ENCODE results near the gene SMAD5.

The SMAD5 gene

DNA sequence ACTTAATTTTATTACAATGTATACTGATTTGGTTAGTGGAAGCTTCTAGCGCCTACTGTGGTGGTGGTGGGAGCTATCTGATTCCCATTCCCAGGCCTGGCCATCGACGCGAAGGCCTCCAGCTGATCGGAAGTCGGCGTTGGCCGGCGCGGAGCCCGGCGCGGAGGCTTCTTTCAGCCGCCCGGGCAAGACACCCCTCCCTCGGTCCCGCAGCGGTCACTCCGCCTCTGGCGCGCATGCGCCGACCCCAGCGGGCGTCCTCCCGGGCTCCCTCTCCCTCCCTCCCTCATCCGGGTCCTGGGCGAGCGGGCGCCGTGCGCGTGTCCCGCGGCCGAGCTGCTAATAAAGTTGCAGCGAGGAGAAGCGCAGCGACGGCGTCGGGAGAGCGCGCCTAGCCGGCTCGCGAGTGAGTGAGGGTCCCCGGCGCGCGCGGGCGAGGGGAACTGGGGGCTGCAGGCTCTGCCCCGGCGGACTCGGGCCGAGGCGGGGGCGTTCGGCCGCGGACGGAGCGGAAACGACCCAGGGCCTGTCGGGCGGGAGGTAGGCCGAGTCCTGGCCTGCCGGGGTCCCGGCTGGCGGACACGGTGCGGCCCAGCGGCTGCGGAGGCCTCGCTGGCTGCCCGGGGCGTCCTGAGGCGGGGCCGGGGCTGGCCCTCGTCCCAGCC lies at the start of gene SMAD5:
TSS of gene SMAD5 (plus strand) at position 289 of the 665 bp plus-strand sequence. CDS start 20,916 bp downstream, outside the sequence.
- peak; percentile 55 for DNase-seq

DNA sequence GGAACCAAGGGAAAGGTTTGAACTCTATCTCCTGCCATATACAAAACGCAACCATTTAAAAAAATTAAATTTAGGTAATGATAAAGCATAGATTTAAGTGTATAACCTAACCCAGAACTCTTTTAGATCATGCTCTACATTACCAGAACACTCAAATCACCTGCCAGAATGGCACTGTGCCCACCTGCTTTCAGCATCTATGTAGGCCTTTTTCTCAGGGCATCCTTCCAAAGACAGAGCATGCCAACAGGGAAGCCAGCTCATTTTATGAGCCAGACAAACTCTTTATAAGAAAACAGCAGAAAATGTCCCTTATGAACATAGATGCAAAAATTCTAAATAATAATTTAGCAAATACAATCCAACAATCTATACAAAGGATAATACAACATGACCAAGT lies 47.9 kb upstream of the SMAD5 start:
- DNase-seq, result no peak

DNA sequence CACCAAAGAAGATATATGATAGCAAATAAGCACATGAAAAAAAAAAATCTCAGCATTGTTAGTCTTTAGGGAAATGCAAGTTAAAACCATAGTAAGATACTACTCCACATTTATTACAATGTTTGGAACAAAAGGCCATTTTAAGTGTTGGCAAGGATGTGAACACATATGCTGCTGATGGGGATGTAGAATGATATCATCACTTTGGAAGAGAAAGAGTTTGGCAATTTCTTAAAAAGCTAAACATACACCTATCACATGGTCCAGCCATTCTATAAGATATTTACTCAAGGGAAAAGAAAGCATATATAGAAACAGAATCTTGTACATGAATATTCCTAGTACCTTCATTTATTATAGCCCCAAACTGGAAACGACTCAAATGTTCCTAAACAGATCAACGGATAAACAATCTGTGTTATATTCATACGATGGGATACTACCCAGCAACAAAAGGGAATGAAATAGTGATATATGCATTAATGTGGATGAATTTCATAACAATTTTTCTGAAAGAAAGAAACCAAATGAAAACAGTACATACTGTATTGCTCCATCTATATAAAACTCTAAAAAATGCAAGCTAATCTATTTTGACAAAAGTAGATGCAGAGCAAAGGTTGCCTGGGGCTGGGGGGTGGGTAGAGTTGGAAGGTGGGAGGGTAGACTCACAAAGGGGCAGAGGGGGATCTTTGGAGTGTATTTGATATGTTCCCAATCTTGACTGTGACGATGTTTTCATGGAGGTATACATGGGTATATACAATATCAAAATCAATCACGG lies 45.7 kb upstream of the SMAD5 start:
- no peak for DNase-seq

DNA sequence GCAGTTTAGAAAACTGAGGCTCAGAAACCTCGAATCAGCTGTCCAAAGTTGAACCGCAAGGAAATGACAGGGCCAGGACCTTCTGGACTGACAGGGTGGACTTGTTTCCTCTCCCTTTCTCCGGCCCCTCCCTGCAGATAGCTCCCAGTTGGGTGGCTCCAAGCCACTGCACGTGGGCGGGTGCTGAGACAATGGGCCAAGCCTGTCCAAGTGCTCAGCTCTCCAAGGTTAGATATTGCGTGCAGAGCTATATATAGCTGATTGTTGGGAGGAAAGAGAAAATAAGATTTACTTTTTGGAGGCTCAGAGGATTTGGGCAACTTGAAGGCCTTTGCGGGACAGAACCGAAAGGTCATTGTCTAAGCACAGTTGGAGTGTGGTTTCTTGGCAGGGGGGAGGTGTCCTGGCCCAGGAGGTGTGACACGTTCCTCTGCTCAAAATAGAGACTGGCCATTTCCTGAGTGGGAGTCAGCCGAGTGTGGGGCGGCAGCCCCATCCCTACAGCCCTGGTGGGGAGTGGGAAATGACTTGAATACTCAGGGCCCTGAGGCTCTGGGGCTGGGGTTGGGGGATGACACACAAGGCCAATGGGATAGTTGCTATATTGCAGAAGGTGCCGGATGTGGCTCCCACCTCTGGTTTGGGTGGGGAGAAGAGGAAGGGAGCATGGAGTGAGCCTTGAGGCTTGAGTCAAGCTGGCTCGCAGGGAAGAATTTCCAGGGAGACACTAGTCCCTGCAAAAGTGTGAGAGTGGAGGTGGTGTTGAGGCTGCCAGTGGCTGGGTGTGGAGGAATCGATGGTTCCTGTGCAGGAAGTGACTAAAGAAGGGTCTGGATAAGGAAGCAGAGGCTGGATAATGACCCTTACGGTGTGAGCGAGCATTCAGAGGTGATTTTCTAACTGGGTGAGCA lies 44.4 kb upstream of the SMAD5 start:
- DNase-seq, result no peak

DNA sequence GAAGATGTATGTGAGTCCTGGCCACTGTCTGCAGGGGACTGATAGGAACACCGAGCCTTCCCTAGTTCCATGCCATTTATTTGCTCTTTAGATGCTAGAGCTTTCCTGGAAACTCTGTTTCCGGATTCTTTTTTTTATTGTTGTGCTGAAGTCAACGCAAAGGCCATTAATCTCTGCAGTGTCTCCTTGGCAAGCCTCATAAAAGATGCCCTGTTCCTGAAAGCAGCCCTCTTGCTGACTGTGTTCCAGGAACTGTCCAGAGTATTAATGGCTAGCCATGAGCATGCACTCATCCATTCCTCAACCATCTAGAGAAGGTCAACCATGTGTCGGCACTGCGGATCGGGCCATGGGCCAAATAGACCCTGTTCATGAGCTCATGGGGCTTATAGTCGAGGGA lies 42.9 kb upstream of the SMAD5 start:
- no peak for DNase-seq

DNA sequence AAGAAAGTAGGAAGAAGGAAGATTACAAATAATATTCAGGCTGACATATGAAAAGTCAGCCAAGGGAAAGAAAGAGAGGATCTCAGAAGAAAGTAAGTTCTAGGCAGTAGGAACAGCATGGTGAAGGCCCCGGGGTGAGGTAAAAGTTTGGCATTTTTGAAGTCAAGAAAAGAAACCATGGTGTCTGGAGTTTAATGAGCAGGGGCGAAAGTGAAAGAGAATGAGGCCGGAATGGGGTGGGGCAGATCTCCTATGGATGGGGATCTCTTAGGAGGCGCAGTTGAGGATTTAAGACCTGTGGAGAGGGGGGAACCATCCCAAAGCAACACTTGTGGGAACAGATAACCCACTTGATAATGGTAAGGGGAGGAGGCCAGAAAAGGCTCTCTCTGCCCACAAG lies 42.3 kb upstream of the SMAD5 start:
- DNase-seq, result no peak

DNA sequence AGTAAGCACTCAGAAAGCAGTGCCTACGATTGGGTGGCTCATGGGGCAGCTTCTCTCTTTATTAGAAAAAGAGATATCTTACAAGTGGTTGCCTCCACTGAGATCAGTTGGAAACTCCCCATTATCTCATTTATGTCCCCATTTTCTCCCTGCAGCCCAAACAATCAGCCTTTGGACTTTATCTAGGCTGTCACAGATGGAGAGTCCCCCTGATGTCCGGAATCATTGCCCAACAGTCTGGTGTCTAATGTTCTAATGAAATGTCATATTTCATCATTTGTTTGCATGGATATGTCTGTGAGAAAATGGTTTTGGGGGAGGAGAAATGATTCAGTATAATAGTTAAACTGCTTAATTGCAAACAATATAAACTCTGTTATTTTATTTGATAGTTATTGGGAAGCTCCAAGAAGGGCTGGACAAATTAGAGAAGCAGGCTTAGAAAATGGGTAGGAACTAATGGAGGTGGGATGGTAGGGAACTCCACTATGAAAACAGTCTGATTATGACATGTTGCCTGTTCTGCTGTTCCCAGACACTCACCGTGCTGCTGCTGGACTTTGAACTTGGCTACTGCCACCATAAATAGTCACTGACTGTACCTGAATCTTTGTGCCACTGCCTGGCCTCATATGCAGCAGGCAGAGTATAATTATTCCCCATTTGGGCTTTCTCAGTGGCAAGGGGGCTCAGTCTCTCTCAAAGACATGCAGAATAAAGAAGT lies 38.3 kb upstream of the SMAD5 start:
- no peak for DNase-seq

DNA sequence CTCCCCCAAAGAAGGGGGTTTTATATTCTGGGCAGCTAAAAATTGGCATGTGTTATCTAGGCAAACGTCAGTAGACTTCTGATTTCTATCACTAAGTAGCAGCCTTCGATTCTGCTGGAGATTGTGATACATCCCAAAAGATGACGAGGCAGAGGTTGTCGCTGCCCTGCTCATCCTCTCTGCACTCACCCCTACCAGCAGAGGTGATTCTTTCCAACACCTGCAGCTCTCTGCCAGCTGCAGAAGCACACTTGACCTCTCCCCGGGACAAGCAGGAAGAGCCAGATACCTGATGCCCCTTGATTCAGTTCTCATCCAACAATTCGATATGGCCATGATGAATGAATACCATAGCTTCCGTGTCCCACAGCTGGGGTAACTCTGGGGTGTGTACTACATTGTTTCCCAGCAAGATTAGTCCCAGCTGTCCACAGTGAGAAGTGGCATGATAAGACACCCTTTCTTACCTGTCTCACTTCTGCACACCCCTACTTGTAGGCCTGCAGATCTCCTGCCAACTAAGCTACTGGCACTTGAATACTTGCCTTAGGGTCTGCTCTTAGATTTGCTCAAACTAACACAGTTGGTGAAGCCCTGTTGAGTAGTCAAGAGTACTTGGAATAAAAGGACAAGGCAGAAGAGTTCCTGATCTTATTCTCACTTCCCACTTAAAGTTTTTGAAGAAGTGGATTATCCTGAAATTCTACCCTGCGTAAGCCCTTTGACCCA lies 37.6 kb upstream of the SMAD5 start:
- DNase-seq, result no peak

DNA sequence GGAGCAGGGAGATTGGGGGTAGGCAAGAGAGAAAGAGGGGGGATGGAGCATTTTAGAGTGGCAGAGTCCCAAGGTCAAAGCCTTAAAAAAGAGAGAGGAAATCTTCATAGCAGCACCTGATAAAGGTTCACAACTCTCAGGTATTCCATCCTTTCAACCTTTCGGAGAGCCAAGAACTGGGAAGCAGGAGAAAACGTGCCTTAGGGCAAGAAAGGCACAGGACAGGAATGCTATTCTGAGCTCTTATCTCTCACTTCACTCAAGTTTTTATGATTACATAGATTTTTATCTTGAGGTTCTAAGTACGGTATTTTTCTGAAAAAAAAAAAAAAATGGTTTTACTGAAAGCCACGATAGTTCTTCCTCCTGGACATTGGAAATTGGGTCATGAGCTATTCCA lies 34.5 kb upstream of the SMAD5 start:
- DNase-seq, result no peak

DNA sequence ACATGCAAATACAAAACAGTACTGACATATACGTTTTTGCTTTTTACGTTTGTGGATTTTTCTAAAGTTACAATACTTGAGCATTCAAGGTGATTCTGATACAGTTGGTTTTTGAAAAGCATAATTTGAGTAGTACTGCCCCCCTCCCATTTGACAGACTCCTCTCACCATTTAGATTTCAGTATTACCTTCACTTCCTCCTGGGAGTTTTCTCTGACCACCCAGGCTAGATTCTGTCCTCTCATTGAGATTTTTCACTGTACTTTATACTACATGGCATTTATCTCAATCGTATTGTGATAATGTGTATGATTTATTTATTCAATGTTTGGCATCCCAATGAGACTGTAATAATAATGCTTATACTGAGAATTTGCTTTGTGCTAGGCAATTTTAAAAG lies 32.8 kb upstream of the SMAD5 start:
- no peak for DNase-seq

DNA sequence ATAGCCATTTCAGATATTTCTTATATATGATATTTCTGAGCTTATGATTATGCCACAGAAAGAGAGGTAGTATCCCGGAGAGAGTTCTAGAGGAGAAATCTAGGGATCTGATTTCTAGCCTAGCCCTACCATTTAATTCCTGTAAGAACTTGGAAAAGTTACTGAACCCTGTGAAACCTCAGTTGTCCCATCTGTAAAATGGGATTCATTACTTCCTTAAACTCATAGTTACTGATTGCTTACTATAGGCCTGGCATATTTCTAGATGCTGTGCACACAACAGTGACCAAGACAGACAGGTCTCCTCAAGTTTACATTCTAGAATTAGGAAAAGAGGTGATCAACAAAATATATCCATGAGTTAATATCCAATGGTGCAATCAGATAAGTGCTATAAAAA lies 30.8 kb upstream of the SMAD5 start:
- DNase-seq, result no peak

DNA sequence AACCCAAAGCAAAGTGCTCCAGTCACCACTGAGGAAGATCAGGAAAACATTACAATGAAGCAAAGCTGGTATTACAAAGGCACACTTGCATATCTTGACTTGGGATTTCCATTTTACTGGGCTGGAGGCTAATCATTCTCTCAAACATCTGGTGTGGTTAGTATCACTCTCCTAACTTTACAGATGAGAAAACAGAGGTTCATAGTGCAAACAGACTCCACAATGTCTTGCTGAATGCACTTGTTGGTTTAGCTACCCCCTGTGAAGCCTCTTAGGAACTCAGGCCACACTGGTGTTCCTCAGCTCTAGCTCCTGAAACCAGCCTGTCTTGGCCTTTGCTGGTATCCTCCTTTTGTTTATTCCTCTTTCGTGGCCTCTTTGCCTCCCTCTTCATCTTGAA lies 29.5 kb upstream of the SMAD5 start:
- DNase-seq, result no peak

DNA sequence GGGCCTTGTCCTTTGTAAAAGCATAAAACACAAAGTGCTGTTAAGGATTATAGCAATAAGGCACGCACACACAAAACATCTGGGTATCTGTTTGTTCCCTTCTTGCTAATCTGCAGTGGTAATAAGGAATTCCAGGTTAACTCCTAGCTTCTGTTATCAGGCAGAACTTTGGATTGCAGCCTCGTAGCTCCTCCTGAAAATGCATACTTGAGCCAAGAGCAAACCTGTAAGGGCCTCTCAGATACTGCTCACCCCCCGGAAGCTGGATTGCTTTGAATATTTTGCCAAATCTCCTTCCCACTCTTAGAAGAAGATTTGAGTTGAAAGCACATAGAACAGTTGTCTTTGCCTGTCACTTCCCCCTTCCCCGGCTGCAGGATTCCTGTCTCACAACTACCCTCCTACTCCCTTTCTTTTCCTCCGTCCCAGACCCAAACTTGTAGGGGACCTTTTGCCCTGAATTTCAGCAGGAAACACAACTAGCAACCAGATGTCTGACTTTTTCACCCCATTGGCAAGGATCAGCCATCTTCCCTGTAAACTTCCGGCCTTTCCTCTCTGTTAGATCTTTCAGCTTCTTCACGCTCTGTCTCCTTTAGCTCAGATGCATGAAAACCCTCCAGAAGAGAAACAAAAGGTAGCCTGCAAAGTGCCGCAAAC lies 28.2 kb upstream of the SMAD5 start:
- no peak for DNase-seq

DNA sequence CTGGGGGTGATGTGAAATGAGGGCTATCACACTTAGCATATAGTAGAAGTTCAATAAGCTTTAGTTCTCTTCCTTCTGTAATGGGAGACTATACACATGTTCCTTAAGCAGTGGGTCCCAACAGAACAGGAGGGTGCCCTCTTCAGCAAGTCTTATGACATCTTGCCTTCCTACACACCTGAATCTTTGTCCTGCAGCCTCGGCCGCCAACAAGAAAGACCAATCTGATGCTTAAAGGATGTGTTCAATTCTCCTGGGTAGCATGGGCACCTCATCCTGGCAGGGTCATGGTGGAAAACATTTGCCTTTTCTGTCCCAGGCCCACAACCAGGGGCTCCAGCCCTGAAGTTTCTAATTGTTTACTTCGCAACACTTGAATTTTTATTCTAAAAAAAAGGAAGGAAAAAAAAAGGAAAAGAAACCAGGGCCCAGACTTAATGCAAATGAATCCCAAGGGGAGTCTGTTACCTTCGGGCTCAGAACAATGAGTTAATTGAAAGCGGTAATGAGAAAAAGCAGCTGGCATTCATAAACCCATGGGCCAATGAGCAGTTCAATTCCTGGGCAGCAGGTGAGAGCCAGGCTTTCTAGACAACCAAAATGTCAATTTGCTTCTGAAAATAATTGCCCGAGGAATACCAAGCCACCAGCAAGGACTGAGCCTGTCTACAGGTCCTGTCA lies 26.2 kb upstream of the SMAD5 start:
- no peak for DNase-seq

DNA sequence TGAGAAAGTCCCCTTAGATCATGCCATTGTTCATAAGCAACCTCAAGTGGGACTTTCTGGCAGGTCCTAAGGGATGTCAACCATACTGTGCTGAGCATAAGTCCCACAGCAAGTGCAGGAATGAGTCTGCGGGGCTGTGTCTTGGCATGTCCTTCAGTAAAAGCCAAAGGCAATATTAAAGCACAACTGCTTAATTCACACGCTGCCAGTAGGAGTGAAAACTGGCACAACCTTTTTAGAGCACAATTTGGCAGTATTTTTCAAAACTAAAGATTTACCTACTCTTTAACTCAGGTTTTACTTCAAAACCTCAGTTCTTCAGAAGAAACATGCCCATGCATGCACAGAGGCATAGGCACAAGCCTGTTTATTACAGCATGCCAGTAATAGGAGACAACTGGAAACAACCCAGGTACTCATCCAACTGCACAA lies 24.4 kb upstream of the SMAD5 start:
- no peak for DNase-seq

DNA sequence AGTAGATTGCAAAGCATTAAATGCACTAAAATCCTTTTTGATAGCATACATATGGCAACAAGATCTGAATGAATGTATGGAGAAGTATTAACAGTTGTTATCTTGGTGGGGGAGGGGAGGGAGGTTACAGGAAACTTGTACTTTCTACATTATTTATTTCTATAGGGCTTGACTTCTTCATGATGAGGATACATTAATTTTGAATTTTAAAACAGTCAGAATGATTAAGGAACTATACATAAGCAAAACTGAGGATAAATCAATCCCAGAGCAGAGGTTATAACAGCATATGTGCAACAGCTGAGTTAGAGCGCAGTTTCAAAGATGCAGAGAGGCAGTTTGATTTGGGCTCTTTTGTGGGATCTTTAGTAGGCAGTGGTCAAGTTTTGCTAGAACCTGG lies 23.9 kb upstream of the SMAD5 start:
- DNase-seq, result no peak

DNA sequence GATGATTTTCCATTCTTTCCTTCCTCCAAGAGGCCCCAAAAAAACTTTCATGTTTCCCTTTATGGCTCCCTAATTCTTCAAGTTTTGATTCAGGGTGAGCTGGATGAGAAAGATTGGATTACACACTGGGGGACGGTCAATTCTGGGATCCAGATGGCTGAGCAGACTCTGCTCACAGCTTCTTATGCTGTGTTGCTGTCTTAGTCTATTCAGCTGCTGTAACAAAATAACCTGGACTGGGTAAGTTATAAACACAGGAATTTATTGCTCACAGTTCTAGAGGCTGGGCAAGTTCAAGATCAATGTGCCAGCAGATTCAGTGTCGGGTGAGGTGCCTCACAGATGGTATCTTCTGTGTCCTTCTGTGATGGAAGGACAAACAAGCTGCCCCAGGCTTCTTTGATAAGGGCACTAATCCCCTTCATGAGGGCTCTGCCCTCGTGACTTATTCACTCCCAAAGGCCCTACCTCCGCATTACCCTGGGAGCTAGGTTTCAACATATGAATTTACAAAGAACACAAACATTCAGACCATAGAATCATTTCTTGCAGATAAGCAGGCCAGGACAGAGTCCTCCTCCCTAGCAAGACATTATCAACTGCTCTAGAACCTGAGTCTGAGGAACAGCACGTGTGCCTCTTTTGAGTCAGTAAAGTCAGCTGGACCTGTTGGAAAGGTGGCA lies 23.1 kb upstream of the SMAD5 start:
- DNase-seq, result no peak

DNA sequence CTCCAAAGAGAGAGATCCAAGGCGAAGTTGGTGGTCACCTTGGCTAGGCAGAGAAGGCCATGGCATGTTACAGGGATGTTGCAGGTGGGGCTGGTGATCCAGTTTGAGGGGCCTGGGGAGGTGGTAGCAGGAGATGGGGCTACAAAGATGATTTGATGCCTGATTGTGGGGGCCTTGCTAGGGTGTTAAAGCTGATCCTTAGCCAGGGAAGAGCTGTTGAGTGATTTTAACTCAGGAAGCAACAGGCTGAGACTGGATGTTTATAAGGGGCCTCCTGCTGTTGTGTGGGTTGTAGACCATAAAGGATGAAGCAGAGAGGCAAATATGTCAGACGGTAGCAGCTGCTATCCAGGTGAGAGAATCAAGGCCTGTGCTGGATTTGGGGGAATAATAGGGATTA lies 19.0 kb upstream of the SMAD5 start:
- no peak for DNase-seq

DNA sequence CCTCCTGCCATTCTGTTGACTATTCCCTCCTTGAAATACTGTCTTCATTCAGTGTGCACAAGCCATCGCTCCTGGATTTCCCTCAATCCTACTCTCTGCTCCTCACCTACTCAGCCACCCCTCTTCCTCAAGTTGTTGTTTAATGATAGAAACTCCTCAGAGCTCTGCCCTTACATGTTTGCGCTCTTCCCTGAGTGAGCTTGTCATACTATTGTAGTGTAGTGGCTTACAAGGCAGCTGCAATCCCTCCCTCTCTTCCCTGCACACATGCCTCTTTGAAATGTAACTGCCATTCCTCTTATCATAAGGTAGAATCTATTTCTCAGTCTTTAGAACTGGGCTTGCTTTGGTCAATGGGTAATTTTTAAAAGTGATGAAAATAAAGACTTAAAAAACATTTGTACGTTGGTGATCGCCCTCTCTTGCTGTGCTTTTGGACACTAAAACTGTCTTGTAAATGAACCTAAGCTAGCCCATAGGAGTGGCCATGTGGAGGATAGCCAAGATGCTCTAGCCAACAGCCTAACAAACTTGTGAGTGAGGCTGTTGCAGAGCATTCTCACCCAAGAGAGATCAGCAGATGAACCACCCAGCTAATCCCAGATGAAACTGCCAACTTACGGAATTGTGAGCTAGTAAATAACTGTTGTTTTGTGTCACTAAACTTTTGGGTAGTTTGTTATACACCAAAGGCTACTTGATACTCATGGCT lies 18.1 kb upstream of the SMAD5 start:
- DNase-seq, result no peak
